GM23338 (cell line): ENCODE results near the gene TMTC2.

Source experiments
- CREB1 ChIP-seq: fragments of 250-450 bp; sonication (Bioruptor Pico); IDR thresholded peaks from 2 replicates; pipeline ENCODE4 v1.5.0; 2020; ENCODE audit warnings: low read depth, mild to moderate bottlenecking, moderate library complexity
- EZH2 ChIP-seq: fragments of 200-600 bp; sonication (generic); IDR thresholded peaks from one replicate; pipeline ENCODE4 v1.8.0; 2017; ENCODE audit warnings: antibody characterized with exemption, mild to moderate bottlenecking, low read depth; ENCODE audit not compliant: unreplicated experiment
- EZH2phosphoT487 ChIP-seq: fragments of 200-600 bp; sonication (generic); IDR thresholded peaks from one replicate; pipeline ENCODE4 v1.8.1; 2018; ENCODE audit warnings: antibody characterized with exemption; ENCODE audit not compliant: unreplicated experiment
- JUNB ChIP-seq: IDR thresholded peaks from one replicate; pipeline ENCODE4 v1.6.1; 2016; ENCODE audit warnings: antibody characterized with exemption; ENCODE audit not compliant: unreplicated experiment
- NANOG ChIP-seq: IDR thresholded peaks from 2 replicates; pipeline ENCODE4 v1.6.1; 2016; ENCODE audit warnings: antibody characterized with exemption, borderline replicate concordance
- POLR2AphosphoS5 ChIP-seq: IDR thresholded peaks from 2 replicates; pipeline ENCODE4 v1.6.1; 2016; ENCODE audit warnings: antibody characterized with exemption, low read depth
- TF ChIP-seq, protein P1 (sequence below): IDR thresholded peaks from one replicate; pipeline ENCODE4 v1.6.1; 2018; ENCODE audit warnings: antibody characterized with exemption; ENCODE audit not compliant: unreplicated experiment
- TF ChIP-seq, protein P2 (sequence below), 2 experiments: fragments of 200-600 bp in 1 of 2; sonication (generic) in 1 of 2; conservative IDR thresholded peaks; 2 replicates each; pipeline versions ENCODE4 v1.5.1 to v1.6.1; 2016 to 2017; ENCODE audit warnings: antibody characterized with exemption in 2 of 2, low read depth in 2 of 2, mild to moderate bottlenecking in 2 of 2, moderate library complexity in 1 of 2
- TF ChIP-seq, protein P3 (sequence below): IDR thresholded peaks from 2 replicates; pipeline ENCODE4 v1.6.1; 2016; ENCODE audit warnings: antibody characterized with exemption
- TF ChIP-seq, protein P4 (sequence below): fragments of 250-450 bp; sonication (Bioruptor Pico); IDR thresholded peaks from 2 replicates; pipeline ENCODE4 v1.5.0; 2020; ENCODE audit warnings: mild to moderate bottlenecking, moderate library complexity

DNA sequence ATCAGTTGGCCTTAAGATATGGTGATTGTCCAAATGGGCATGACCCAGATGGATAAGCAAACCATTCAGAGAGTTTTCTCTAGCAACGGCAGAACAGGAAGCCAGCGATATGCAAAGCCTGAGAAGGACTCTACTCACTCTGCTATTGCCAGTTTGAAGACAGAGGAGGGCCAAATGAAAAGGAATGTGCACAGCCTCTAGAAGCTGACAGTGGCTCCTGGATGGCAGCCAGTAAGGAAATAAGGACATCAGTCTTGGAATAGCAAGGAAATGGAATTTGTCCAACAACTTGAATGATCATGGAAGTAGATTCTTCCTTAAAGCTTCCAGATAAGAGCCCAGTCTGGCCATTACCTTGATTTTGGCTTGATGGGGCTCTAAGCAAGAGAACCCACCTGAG is 60.0 kb downstream of the TMTC2 start:
- TF ChIP-seq EZH2 (no peak), EZH2phosphoT487 (no peak), POLR2AphosphoS5 (no peak), CREB1 (no peak), NANOG (no peak), JUNB (no peak)
- TF ChIP-seq, protein P1, sequence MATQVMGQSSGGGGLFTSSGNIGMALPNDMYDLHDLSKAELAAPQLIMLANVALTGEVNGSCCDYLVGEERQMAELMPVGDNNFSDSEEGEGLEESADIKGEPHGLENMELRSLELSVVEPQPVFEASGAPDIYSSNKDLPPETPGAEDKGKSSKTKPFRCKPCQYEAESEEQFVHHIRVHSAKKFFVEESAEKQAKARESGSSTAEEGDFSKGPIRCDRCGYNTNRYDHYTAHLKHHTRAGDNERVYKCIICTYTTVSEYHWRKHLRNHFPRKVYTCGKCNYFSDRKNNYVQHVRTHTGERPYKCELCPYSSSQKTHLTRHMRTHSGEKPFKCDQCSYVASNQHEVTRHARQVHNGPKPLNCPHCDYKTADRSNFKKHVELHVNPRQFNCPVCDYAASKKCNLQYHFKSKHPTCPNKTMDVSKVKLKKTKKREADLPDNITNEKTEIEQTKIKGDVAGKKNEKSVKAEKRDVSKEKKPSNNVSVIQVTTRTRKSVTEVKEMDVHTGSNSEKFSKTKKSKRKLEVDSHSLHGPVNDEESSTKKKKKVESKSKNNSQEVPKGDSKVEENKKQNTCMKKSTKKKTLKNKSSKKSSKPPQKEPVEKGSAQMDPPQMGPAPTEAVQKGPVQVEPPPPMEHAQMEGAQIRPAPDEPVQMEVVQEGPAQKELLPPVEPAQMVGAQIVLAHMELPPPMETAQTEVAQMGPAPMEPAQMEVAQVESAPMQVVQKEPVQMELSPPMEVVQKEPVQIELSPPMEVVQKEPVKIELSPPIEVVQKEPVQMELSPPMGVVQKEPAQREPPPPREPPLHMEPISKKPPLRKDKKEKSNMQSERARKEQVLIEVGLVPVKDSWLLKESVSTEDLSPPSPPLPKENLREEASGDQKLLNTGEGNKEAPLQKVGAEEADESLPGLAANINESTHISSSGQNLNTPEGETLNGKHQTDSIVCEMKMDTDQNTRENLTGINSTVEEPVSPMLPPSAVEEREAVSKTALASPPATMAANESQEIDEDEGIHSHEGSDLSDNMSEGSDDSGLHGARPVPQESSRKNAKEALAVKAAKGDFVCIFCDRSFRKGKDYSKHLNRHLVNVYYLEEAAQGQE: no peak
- TF ChIP-seq, protein P2, sequence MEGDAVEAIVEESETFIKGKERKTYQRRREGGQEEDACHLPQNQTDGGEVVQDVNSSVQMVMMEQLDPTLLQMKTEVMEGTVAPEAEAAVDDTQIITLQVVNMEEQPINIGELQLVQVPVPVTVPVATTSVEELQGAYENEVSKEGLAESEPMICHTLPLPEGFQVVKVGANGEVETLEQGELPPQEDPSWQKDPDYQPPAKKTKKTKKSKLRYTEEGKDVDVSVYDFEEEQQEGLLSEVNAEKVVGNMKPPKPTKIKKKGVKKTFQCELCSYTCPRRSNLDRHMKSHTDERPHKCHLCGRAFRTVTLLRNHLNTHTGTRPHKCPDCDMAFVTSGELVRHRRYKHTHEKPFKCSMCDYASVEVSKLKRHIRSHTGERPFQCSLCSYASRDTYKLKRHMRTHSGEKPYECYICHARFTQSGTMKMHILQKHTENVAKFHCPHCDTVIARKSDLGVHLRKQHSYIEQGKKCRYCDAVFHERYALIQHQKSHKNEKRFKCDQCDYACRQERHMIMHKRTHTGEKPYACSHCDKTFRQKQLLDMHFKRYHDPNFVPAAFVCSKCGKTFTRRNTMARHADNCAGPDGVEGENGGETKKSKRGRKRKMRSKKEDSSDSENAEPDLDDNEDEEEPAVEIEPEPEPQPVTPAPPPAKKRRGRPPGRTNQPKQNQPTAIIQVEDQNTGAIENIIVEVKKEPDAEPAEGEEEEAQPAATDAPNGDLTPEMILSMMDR (conservative IDR thresholded peaks at IDR 0.05; ENCODE audit: low read depth in 2 of 2): no peak
- TF ChIP-seq, protein P3, sequence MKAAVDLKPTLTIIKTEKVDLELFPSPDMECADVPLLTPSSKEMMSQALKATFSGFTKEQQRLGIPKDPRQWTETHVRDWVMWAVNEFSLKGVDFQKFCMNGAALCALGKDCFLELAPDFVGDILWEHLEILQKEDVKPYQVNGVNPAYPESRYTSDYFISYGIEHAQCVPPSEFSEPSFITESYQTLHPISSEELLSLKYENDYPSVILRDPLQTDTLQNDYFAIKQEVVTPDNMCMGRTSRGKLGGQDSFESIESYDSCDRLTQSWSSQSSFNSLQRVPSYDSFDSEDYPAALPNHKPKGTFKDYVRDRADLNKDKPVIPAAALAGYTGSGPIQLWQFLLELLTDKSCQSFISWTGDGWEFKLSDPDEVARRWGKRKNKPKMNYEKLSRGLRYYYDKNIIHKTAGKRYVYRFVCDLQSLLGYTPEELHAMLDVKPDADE: no peak
- TF ChIP-seq, protein P4, sequence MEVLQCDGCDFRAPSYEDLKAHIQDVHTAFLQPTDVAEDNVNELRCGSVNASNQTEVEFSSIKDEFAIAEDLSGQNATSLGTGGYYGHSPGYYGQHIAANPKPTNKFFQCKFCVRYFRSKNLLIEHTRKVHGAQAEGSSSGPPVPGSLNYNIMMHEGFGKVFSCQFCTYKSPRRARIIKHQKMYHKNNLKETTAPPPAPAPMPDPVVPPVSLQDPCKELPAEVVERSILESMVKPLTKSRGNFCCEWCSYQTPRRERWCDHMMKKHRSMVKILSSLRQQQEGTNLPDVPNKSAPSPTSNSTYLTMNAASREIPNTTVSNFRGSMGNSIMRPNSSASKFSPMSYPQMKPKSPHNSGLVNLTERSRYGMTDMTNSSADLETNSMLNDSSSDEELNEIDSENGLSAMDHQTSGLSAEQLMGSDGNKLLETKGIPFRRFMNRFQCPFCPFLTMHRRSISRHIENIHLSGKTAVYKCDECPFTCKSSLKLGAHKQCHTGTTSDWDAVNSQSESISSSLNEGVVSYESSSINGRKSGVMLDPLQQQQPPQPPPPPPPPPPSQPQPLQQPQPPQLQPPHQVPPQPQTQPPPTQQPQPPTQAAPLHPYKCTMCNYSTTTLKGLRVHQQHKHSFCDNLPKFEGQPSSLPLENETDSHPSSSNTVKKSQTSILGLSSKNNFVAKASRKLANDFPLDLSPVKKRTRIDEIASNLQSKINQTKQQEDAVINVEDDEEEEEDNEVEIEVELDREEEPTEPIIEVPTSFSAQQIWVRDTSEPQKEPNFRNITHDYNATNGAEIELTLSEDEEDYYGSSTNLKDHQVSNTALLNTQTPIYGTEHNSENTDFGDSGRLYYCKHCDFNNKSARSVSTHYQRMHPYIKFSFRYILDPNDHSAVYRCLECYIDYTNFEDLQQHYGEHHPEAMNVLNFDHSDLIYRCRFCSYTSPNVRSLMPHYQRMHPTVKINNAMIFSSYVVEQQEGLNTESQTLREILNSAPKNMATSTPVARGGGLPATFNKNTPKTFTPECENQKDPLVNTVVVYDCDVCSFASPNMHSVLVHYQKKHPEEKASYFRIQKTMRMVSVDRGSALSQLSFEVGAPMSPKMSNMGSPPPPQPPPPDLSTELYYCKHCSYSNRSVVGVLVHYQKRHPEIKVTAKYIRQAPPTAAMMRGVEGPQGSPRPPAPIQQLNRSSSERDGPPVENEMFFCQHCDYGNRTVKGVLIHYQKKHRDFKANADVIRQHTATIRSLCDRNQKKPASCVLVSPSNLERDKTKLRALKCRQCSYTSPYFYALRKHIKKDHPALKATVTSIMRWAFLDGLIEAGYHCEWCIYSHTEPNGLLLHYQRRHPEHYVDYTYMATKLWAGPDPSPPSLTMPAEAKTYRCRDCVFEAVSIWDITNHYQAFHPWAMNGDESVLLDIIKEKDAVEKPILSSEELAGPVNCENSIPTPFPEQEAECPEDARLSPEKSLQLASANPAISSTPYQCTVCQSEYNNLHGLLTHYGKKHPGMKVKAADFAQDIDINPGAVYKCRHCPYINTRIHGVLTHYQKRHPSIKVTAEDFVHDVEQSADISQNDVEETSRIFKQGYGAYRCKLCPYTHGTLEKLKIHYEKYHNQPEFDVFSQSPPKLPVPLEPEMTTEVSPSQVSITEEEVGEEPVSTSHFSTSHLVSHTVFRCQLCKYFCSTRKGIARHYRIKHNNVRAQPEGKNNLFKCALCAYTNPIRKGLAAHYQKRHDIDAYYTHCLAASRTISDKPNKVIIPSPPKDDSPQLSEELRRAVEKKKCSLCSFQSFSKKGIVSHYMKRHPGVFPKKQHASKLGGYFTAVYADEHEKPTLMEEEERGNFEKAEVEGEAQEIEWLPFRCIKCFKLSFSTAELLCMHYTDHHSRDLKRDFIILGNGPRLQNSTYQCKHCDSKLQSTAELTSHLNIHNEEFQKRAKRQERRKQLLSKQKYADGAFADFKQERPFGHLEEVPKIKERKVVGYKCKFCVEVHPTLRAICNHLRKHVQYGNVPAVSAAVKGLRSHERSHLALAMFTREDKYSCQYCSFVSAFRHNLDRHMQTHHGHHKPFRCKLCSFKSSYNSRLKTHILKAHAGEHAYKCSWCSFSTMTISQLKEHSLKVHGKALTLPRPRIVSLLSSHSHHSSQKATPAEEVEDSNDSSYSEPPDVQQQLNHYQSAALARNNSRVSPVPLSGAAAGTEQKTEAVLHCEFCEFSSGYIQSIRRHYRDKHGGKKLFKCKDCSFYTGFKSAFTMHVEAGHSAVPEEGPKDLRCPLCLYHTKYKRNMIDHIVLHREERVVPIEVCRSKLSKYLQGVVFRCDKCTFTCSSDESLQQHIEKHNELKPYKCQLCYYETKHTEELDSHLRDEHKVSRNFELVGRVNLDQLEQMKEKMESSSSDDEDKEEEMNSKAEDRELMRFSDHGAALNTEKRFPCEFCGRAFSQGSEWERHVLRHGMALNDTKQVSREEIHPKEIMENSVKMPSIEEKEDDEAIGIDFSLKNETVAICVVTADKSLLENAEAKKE (CRISPR knock-in tag): no peak
